Measurements from ENCODE around the gene PRDX6.
"Not testable (repeated sequence)": the region's sequence is repeated elsewhere in the genome, so short reads cannot be mapped to it uniquely, and the experiment has no call there.

The PRDX6 gene

DNA sequence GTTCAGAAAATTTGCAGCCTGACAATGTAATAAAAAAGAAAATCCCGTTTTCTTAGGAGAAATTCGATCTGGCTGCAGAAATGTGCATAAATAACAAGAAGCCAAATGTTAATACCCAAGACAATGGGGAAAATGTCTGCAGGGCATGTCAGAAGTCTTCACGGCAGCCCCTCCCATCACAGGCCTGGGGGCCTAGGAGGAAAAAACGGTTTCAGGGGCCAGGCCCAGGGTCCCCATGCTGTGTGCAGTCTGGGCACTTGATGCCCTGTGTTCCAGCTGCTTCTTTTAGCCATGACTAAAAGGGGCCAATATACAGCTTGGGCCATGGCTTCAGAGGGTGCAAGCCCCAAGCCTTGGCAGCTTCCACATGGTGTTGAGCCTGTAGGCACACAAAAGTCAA is 6.5 kb upstream of the PRDX6 start:
- no peak for DNase-seq
- no peak for TF ChIP-seq CTCF (IDR thresholded peaks at IDR 0.05)
- Histone ChIP-seq H3K27me3 (no peaks in the 10 kb centered on the region), H3K36me3 (peaks cover 0 to 5% (median 0%) of the 10 kb centered on the region in 3 donors), H3K9me3 (peaks cover 0 to 7% (median 0%) of the 10 kb centered on the region in 3 donors), H3K27ac (no peak overlapping the region), H3K4me3 (no peak overlapping the region), H3K4me1 (peaks cover 0 to 25% (median 12%) of the 10 kb centered on the region in 4 donors)
- intact Hi-C loops (cut with DNase I; ENCODE audit: low total_unique reads): loop anchor here (10.0 kb wide), 2 partner anchors 244 to 554 kb away; partner anchors contain the start of genes KLHL20 and RC3H1

GRCh38 chr1:173473599-173474011 is 3.5 kb upstream of the PRDX6 start:
- intact Hi-C loops (cut with DNase I; ENCODE audit: low total_unique reads): loop anchor here (10.0 kb wide), 2 partner anchors 241 to 551 kb away; partner anchors contain the start of genes KLHL20 and RC3H1
- peak overlapping the region; percentile 18 to 87 for H3K27ac ChIP-seq

GRCh38 chr1:173474097-173474779 is 2.9 kb upstream of the PRDX6 start:
- Histone ChIP-seq H3K4me1 (peaks cover 0 to 45% (median 30%) of the 10 kb centered on the region in 4 donors), H3K27ac (peak overlapping the region; percentile 87 to 92), H3K4me3 (no peak overlapping the region), H3K36me3 (peaks cover 0 to 5% (median 0%) of the 10 kb centered on the region in 3 donors), H3K9me3 (peaks cover 0 to 7% (median 0%) of the 10 kb centered on the region in 3 donors), H3K27me3 (no peaks in the 10 kb centered on the region)
- TF ChIP-seq CTCF (IDR thresholded peaks at IDR 0.05): no peak
- DNase-seq: no peak
- intact Hi-C loops (cut with DNase I; ENCODE audit: low total_unique reads): loop anchor here (10.0 kb wide), 2 partner anchors 241 to 551 kb away; partner anchors contain the start of genes KLHL20 and RC3H1

More at GRCh38 chr1:173473599-173474011, 3.5 kb upstream of the PRDX6 start:
- Histone ChIP-seq H3K4me3 (no peak overlapping the region), H3K36me3 (peaks cover 0 to 5% (median 0%) of the 10 kb centered on the region in 3 donors), H3K27me3 (no peaks in the 10 kb centered on the region), H3K4me1 (peaks cover 0 to 38% (median 23%) of the 10 kb centered on the region in 4 donors), H3K9me3 (peaks cover 0 to 7% (median 0%) of the 10 kb centered on the region in 3 donors)
- TF ChIP-seq CTCF (IDR thresholded peaks at IDR 0.05): no peak
- no peak for DNase-seq

GRCh38 chr1:173474780-173475421 is 2.2 kb upstream of the PRDX6 start:
- H3K4me1 ChIP-seq: peaks cover 0 to 51% (median 35%) of the 10 kb centered on the region in 4 donors
- H3K36me3 ChIP-seq, H3K4me3 ChIP-seq, H3K27me3 ChIP-seq, H3K9me3 ChIP-seq, DNase-seq: not testable (repeated sequence)
- peak overlapping the region; percentile 87 to 92 for H3K27ac ChIP-seq
- intact Hi-C loops (cut with DNase I; ENCODE audit: low total_unique reads): loop anchor here (5.0 to 10.0 kb wide), 4 partner anchors 43 to 550 kb away; partner anchors contain the start of genes CENPL, DARS2, KLHL20 and RC3H1

GRCh38 chr1:173475564-173476196 is 1.5 kb upstream of the PRDX6 start:
- Histone ChIP-seq H3K9me3 (peaks cover 0 to 5% (median 0%) of the 10 kb centered on the region in 3 donors), H3K36me3 (peaks cover 0 to 10% (median 3%) of the 10 kb centered on the region in 3 donors), H3K4me1 (peaks cover 0 to 59% (median 36%) of the 10 kb centered on the region in 4 donors), H3K4me3 (peak overlapping the region; percentile 90 to 97), H3K27ac (peak overlapping the region; percentile 87 to 92), H3K27me3 (no peaks in the 10 kb centered on the region)
- intact Hi-C loops (cut with DNase I; ENCODE audit: low total_unique reads): loop anchor here (2.0 to 10.0 kb wide), 5 partner anchors 43 to 549 kb away; partner anchors contain the start of genes CENPL, DARS2, KLHL20 and RC3H1
- no peak for DNase-seq
- no peak for TF ChIP-seq CTCF (IDR thresholded peaks at IDR 0.05)

Measured in tibial artery (tissue), 4 donors.